ENCODE data around the gene HOXB9.

- TF ChIP-seq CTCF (IDR thresholded peaks at IDR 0.05), result no peak
- no peak for TF ChIP-seq POLR2A (IDR thresholded peaks at IDR 0.05)
These were observed 19.6 kb upstream of the HOXB9 start for GRCh38 chr17:48645639-48646182.
